ENCODE data around the gene NDUFA6.
"Not testable (repeated sequence)": the region's sequence is repeated elsewhere in the genome, so short reads cannot be mapped to it uniquely, and the experiment has no call there.

GRCh38 chr22:42120231-42121021 lies 29.9 kb upstream of the NDUFA6 start:
- TF ChIP-seq CTCF (conservative IDR thresholded peaks at IDR 0.05; ENCODE audit: low read depth, low read length); EZH2 (IDR thresholded peaks at IDR 0.05; ENCODE audit: borderline replicate concordance, low read depth, low read length, poor library complexity, severe bottlenecking): not testable (repeated sequence)

All from A673 (cell line).